ENCODE measurements around the gene KRT75. TPM values are rescaled to one million over a fixed set of nuclear protein-coding genes. Genes with fewer than 3 reads are reported as not detected.
A peak's percentile ranks its signal among the peaks of the same experiment; 100 is the strongest.

KRT75 gene
- total RNA-seq, 1 experiment from 2014 or later = not detected

DNA sequence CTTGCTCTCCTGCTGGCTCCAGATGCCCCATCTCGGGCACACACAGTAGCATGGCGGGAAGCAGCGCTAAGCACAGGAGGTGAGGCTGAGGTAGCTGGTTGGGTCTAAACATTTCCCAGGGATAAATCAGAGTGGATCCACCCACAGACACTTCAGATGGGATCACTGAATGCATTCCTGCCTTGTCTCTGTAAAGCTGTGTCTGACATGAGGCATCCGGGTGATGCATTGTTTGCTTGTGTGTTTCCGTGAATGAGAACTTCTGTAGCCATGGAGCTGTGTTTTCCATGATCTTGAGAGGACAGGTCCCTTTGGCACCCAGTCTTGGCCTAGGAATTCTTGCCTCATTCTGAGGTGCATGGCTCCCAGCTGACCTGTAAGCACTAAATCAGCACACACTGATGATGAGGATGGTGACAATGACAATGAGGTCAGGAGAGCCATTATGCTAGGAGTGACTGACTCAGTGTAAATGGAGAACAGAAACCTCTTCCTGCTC lies 6.7 kb upstream of the KRT75 start:
- H2AFZ ChIP-seq (ENCODE audit: low read length) = no peak overlapping the region
- no peaks in the 10 kb centered on the region for H3K79me2 ChIP-seq (ENCODE audit: insufficient read depth, low read length)
- H2BK5ac ChIP-seq (ENCODE audit: insufficient read length, low read length) = no peak overlapping the region
- H3K27me3 ChIP-seq (ENCODE audit: insufficient read depth, low read length) = no peaks in the 10 kb centered on the region
- H3K4me2 ChIP-seq (ENCODE audit: insufficient read depth, insufficient read length, low read length) = no peak overlapping the region
- no peak overlapping the region for H4K5ac ChIP-seq (ENCODE audit: insufficient read length, low read depth, low read length)
- H3K18ac ChIP-seq (ENCODE audit: insufficient read length, low read depth, low read length) = no peak overlapping the region
- H2BK20ac ChIP-seq (ENCODE audit: low read depth, low read length, poor library complexity, severe bottlenecking) = no peak overlapping the region
- H4K20me1 ChIP-seq (ENCODE audit: control insufficient read depth, insufficient read depth, insufficient read length) = no peaks in the 10 kb centered on the region
- no peaks in the 10 kb centered on the region for H3K9me3 Mint-ChIP-seq
- H3T11ph ChIP-seq (ENCODE audit: low read length) = no peak overlapping the region
- DNase-seq = no peak
- H3K23me2 ChIP-seq (ENCODE audit: insufficient read length, low read depth, low read length, poor library complexity, severe bottlenecking) = no peaks in the 10 kb centered on the region
- H3K36me3 Mint-ChIP-seq (ENCODE audit: insufficient read depth in 1 of 3, low read depth in 3 of 3) = no peaks in the 10 kb centered on the region
- no CpG with 5 or more reads among the region's 5 CpGs for WGBS (ENCODE audit: extremely low coverage, insufficient read length, low lambda C conversion rate)
- H3K9ac ChIP-seq (ENCODE audit: extremely low read depth, insufficient read length, low read length) = no peak overlapping the region
- no peak overlapping the region for H2BK12ac ChIP-seq (ENCODE audit: insufficient read length, low read depth, low read length)
- H3K27me3 Mint-ChIP-seq (ENCODE audit: low read depth) = peaks cover 3% of the 10 kb centered on the region
- H3K4me1 Mint-ChIP-seq = peaks cover 20 to 27% of the 10 kb centered on the region in 2 experiments
- H2BK15ac ChIP-seq (ENCODE audit: low read depth, low read length) = no peak overlapping the region
- TF ChIP-seq CTCF (conservative IDR thresholded peaks at IDR 0.05) = no peak
- no peak overlapping the region for H3K14ac ChIP-seq (ENCODE audit: insufficient read depth, low read length)
- H4K8ac ChIP-seq (replicated peaks; ENCODE audit: insufficient read length, low read depth, low read length) = no peak overlapping the region
- no peak overlapping the region for H3K27ac ChIP-seq (ENCODE audit: insufficient read length, low read depth, low read length)
- H3K4ac ChIP-seq (ENCODE audit: low read depth, low read length) = no peak overlapping the region
- no peak overlapping the region for H3K23ac ChIP-seq (ENCODE audit: insufficient read length, low read depth, low read length)
- H3K9me3 ChIP-seq (ENCODE audit: control insufficient read depth, low read depth, low read length) = no peaks in the 10 kb centered on the region
- no peak overlapping the region for H4K91ac ChIP-seq (ENCODE audit: insufficient read length, low read depth, low read length)
- no peak overlapping the region for H2AK5ac ChIP-seq (ENCODE audit: insufficient read length, low read length)
- H3K4me3 Mint-ChIP-seq = no peak overlapping the region
- no peak overlapping the region for H3K56ac ChIP-seq (ENCODE audit: insufficient read length, low read depth, low read length)
- no peak overlapping the region for H2BK120ac ChIP-seq (ENCODE audit: low read depth, low read length, poor library complexity, severe bottlenecking)
- no peaks in the 10 kb centered on the region for H3K79me1 ChIP-seq (ENCODE audit: insufficient read depth, low read depth, low read length, poor library complexity, severe bottlenecking)
- H3K4me1 ChIP-seq (ENCODE audit: insufficient read depth, low read length) = 0 out of 2 replicates have a peak, but pooled peaks cover 2% of the 10 kb centered on the region
- H3K27ac Mint-ChIP-seq = peak overlapping the region in 1 of 3 experiments; percentile 50; a peak in 1 of 7 replicates
